Islet of Langerhans (tissue), 1 donor: ENCODE data around the gene NHP2.

Experiments
- FAIRE-seq: peaks from one replicate; lab custom pipeline; 2011; peaks lifted over from hg19 to GRCh38; lab: Jason Lieb, UNC

Gene NHP2

DNA sequence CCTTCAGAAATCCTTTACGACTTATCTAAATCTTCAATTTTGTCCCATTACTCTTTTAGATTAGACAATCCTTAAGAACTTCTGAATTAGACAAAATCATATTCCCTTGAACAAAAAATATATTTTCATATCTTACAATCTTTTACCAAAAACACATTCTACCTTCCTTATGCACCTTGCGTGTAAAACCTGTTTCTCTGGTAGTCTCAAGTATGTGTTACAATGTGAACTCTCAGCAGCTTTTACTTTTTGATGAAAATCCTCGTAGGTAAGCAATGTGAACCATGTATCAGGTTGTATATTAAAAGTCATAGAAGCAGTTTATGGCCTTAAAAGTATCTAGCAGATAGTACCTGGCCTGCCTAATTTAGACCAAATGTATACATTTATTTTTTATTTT, 20.8 kb upstream of the NHP2 start:
- FAIRE-seq = no peak

DNA sequence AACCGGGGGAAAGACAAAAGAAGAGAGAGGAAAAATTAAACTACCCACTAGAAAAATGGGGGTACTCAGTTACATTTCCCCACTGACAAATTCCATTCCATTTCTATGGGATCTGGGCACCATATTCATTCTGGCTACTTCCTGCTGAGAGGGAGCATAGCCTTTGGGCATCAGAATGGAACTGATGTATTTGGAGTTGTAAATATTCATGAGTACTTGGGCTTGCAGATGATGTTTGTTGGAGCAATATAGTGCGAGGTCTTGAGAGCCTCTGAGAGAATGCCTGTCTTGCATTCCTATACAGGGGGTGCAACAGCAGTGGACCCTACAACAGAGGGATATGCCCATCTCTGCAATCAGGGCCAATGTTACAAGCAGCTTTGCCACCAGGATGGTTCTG, 16.8 kb upstream of the NHP2 start:
- no peak for FAIRE-seq

DNA sequence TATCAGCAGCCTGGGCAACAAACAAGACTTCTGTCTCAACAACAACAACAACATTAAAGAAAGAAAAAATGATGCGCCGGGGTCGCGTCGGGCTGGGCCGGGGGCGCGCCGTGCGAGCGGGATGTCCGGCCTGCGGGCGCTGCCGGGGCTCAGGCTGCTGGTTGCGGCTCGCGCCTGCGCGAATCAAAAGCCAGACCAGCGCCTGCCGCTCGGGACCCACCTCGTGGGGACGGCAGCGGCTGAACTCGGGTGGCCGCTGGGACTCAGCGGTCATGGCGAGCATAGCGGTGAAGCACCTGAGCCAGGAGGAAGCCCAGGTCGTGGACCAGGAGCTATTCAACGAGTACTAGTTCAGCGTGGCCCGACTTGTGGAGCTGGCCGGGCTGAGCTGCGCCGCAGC, 11.9 kb upstream of the NHP2 start:
- no peak for FAIRE-seq

DNA sequence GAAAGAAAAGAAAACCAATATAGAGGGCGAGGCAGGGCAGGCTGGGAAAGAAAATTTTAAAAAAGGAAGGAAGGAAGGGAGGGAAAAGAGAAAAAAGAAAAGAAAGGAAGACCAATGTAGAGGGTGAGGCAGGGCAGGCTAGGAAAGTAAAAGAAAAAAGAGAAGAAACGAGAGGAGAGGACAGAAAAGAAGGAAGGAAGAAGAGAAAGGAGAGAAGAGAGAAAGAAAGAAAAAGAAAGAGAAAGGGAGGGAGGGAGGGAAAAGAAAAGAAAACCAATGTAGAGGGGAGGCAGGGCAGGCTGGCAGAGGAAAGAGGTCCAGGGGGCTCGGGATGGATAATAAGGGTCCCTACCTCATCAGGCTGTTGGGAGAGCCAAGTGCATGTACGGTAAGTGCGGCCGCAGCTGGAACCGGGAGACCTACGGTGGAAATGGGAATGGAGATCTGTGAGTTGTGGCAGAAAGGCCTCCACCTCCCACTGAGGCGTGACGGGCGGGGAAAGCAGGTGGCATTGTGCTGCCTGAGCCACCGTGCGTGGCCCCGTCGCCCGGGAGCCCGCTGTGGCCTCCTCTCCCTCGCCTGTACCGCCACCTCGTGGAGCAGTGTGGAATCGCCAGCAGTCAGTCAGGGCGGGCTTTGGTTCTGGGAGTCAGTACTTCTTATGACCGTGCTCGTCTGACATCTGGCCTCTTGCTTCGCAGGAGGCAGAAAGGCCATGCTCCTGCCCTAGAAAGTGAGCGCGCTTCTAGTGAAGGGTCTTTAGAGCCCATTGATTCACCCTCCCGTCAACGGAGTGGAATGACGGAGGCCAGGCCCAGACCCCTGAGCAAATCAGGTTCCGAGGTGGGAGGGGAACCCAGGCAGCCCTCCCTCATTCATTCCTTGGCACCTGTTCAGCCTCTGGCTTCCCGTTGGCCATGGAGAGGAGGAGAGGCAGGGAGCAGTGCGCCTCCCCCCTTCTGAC, 10.4 kb upstream of the NHP2 start:
- FAIRE-seq = no peak

DNA sequence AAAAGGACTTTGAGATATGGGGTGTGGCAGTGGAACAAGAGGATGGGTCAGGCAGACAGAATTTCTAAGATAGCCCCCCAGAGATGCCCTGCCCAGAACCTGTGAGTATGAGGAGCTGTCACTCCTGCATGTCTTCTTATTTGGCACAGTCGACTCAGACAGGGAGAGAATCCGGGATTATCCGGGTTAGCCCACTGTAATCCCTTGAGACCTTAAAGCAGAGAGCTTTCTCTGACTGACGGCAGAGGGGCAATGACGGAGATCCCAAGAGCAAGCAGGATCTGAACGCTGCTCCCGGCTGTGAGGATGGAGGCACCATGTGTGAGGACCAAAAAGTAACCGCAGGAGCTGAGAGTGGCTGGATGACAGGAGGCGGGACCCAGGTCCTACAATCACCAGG, 8.8 kb upstream of the NHP2 start:
- no peak for FAIRE-seq

DNA sequence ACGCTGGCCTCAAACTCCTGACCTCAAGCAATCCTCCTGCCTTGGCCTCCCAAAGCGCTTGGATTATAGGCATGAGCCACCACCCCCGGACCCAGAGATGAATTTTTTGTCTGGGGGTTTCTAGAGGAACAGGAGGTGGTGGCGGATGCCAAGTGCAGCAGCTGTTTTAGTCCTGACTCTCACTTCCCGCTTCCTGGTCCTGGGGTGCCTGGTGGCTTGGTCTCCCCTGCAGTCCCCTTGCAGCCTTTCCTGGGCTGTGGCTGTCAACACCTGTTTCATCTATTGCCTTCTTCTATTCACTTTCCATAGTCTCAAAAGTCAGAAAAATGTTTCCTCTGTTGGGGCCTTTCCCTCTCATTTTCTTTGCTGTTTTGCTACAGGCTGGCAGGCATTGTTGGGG, 6.5 kb upstream of the NHP2 start:
- FAIRE-seq = no peak

DNA sequence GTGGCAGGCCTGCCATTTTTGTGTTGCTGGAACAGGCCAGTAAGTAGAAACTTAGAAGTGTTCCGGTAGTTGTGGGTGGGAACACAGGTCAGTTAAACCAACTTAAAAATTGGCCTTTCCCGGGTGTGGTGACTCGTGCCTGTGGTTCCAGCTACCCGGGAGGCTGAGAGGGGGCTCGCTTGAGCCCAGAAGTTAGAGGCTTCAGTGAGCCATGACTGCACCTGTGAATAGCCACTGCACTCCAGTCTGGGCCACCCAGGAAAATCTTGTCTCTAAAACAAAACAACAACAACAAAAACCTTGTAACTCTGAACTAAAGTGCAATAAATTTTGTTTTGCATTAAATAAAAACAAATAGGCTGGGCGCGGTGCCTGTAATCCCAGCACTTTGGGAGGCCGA, 1.4 kb upstream of the NHP2 start:
- no peak for FAIRE-seq

DNA sequence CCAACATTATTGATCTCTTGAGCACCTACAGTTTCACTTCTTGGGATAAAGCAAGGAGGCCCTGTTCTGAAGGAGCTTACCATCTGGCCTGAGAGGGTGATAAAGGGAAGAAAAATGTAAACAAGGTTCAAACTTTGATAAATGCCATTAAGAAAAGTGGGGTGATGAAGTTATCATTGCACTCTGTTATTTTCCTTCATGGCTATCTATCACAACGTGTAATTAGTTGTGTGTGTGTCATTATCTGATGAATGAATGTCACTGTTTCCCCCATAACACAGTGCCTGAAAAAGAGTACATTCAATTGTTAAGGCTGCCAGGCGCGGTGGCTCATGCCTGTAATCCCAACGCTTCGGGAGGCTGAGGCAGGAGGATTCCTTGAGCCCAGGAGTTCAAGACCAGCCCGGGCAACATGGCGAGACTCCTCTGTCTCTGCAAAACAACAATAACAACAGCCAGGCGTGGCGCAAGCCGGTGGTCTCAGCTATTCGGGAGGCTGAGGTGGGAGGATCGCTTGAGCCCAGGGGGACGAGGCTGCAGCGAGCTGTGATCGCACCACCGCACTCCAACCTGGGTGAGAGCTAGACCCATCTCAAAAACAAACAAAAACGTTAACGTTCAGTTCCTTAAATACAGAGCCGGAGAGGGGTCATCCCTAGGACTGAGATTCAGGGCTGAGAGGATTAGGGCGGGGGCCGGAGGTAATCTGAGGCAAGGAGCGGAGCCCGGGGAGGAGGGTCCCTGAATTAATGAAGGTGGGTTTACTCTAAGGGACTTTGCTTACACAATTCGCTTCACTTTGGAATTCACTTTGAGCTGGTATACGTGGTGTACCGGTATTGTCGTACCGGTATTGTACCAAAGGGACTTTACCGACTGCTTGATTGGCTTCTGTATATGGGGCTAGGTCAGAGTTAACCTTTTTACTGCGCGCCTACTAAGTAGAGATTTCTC, 917 bp downstream of the NHP2 start:
- FAIRE-seq = no peak

DNA sequence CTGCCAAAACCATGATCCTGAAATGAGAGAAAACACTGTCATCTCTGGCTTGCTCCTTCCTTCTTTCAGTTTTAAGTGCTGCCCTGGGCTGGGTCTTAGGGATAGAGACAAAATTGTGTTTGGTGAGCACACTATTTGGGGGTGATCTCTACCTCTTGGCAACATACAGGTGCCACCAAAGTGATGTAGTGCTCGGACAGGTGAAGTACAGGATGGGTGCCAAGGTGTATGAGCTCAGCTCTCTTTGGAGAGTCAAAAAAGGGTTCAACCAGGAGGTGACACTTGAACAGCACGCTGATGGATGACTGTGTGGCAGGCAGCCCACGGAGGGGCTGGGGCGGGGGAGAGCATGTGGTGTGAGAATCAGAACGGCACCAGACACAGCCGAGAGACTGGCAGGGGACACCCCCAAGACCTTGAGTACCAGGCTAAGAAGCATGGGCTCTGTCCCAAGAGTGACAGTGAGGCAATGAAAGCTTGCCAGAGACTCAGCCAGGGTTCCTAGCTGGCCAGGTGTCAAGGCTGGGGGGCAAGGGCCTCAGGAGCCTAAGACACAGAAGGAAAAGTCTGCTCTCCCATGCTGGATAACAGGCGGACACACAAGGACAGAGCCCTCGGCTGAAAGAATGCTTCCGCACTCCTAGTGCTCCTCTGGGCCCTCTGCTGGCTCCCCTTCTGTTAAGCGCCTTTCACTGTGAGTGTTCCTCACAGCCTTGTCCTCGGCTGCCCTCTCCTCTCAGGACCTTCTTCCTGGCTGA, 2.5 kb downstream of the NHP2 start:
- FAIRE-seq = no peak

DNA sequence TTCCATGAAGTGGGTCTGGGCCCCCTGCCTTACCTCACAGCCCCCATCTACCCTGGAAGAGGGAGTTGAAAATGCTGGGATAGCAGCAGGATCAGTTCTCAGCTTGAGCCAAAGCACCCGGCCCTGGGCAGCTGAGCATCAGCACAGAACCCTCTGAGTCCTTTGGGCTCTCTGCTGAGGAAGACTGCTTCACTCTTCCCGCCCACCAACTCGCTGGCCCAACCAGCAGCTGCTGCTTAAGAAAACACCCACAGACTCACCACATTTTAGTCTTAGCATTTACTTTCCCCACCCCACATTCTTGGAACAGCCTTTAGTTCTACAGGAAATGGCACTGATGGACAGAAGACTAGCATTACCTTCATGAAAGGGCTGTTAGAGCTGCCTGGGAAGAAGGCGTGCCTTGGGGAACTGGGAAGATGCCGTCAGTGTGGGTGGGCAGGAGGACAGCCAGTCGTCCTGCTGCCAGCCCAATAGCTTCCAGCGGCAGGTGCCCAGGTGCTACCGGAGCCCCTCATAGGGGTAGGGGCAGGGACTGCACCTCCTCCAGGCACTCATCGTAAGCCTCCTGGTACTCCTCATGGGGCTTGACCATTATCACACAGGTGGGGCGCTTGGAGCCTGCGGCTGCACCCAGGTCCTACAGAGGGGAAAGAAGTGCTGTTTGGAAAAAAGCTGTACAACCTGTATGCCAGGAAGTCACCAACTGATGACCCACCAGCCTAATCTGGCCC, 4.3 kb downstream of the NHP2 start:
- no peak for FAIRE-seq

DNA sequence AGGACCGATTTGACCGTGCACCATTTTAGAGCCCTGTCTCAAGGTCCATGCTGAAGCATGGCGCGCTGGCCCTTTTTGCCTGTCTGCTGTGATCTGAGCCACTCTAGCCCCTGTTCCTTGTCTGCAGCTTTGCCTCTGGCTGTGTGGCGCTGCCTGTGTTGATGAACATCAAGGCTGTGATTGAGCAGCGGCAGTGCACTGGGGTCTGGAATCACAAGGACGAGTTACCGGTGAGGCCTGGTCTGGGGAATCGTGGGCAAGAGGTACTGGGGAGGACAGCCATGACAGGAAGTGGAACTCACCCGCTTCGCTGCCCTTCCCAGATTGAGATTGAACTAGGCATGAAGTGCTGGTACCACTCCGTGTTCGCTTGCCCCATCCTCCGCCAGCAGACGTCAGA, 6.3 kb downstream of the NHP2 start:
- FAIRE-seq = no peak

DNA sequence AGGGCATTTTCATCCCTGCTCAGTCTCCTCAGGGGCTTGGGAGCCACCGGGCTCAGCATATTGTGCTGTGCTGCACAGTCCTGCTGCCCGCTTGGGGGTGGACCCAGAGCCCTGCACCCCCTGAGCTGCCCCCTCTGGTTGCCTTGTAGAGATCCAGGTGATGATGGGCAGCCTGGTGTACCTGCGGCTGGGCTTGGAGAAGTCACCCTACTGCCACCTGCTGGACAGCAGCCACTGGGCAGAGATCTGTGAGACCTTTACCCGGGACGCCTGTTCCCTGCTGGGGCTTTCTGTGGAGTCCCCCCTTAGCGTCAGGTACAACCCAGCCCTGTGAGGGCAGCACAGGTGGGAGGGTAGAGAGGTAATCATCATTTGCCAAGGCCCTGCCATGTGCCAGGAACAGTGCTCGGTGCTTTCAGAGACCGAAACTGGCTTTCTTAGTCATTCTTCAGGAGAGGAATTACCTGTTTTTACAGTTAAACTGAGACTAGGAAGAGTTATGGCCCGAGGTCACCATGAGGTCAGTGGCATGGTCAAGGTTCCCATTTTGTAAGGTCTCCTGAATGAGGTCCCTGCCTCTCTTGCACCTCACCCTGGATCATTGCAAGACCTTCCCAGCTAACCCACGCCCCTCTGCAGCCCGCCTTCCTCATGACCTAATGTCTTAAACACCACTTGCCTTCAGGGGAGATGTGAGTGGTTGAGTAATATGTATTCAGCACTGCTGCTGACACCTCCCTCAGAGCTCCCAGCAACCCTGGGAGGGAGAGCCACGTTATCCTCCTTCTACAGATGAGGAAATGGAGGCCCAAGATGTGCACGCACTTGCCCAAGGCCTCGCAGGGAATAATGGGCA, 7.5 kb downstream of the NHP2 start:
- no peak for FAIRE-seq

DNA sequence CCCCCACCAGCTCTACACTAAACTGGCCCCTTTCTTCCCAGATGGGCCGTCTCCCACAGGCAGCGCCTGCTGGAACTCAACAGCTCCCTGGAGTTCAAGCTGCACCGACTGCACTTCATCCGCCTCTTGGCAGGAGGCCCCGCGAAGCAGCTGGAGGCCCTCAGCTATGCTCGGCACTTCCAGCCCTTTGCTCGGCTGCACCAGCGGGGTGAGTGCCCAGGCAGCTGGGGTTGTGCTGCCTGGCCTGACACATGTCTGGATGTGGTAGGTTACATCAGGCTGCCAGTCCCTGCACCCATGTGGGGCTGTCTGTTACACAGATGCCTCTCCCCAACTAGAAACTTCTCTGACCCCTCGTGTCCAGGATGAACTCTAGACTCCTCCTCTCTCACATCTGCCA, 9.8 kb downstream of the NHP2 start:
- FAIRE-seq = no peak

DNA sequence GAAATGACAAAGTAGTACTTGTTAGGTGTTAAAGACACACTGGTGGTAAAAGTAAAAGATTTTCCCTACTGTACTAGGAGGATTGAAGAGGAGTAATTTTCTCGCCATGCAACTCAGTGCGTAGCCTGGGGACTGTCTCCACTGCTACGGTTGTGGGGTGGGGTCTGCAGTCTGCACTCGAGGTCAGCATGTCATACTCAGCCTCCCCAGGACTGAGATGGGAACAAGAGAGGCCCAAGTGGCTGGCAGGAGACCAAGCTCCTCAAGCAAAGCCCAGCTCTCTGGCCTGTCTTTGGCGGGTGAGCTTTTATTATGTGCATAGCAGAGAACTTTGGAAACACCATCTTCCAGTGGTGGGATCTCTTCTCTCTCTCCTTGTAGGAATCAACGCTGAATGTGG, 10.4 kb downstream of the NHP2 start:
- no peak for FAIRE-seq

DNA sequence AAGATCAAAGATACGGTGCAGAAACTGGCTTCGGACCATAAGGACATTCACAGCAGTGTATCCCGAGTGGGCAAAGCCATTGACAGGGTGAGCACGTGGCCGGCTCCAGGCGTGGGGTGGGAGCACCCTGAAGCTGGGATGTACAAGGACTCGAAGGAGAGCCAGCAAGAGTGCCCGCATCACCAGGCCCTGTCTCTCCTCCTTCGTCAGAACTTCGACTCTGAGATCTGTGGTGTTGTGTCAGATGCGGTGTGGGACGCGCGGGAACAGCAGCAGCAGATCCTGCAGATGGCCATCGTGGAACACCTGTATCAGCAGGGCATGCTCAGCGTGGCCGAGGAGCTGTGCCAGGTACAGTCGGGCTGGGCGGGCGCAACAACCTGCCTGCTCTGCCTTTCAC, 11.0 kb downstream of the NHP2 start:
- FAIRE-seq = no peak

DNA sequence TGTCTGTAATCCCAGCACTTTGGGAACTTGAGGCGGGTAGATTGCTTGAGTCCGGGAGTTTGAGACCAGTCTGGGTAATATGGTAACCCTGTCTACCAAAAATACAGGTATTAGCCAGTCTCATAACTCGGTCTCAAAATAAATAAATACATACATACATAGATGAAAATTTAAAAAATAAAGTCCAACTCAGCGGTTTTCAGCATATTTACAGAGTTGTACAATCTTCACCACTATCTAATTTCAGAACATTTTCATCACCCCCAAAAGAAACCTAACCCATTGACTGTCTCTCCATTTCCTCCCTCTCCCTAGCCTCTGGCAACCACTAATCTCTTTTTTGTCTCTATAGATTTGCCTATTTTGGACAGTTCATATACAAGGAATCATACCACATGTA, 12.1 kb downstream of the NHP2 start:
- FAIRE-seq = no peak

DNA sequence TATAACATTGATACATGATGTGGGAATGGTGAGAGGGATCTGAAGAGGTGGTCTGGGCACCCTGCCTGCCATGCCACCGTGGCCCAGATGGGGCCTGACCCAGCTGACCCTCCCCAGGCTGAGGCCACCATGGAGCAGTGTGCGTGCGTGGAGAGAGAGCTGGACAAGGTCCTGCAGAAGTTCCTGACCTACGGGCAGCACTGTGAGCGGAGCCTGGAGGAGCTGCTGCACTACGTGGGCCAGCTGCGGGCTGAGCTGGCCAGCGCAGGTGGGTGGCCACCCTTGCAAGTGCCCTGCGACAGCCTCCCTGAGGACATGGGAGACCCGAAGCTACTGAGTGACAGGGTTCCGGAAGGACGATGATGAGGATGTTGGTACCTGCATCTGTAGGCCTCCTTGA, 15.7 kb downstream of the NHP2 start:
- FAIRE-seq = no peak

DNA sequence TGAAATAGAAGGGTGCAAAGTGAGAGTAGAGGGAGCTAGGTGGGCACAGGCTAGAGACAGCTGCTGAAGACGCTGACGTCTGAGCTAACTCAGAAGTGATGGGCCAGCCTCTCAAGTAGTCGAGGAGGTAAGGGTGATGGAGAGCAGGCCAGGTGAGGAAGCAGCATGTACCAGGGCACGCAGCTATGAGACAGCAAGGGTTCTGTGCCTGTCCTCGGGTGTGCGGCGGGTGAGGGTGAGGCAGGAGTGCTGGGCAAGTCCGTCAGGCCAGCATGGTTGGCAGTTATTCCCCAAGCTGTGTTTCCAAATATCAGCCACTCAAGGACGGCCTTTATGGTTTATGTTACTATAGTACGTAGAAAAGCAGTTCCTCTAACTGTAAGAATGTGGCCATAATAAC, 16.7 kb downstream of the NHP2 start:
- no peak for FAIRE-seq

DNA sequence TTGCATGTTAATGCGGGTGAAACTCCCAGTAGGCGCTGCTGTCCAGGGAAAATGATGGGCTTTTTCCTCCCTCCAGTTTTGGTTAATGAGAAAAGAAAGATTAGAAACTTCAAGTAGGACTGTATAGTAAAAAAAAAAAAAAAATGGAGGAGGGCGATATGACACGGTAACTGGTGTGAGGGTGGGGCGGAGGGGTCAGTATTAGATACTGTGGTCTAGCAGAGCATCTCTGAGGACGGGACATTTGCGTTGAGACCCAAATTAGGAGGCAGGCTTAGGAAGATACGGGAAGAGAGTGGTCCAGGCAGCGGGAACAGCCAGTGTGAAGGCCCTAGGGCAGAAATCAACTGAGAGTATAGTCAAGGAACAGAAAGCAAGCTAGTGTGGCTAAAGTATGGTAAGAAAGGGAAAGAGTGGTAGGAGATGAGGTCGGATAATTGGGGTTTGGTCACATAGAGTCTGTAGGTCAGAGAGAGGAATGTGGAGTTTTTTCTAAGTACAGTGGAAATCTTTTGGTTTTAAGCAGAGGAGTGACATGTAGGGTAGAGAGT, 22.2 kb downstream of the NHP2 start:
- no peak for FAIRE-seq
